ENCODE results near the gene SCUBE3.

Gene SCUBE3

GRCh38 chr6:35278708-35279107 is 65.0 kb downstream of the SCUBE3 start:
- no peak for DNase-seq

DNA sequence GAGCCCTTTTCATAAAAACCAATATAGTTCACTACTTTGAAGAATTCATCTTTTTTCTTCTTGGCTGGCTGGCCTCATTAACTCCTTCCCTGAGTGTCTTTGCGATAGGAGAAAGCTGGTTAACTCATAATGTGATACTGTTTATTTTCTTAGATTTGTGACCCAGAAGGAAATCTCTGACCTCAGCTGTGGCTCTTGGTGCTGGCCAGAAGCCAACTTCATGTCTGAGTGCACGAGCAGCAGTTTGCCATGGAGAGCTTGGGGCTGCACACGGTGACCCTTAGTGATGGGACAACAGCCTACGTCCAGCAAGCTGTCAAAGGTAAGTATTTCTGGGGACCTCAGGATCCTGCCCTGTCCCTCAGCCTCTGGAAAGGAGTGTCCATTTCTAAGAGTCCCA is 67.1 kb downstream of the SCUBE3 start:
- peak; percentile 19 for DNase-seq

GRCh38 chr6:35282472-35282871 is 68.7 kb downstream of the SCUBE3 start:
- DNase-seq: no peak

DNA sequence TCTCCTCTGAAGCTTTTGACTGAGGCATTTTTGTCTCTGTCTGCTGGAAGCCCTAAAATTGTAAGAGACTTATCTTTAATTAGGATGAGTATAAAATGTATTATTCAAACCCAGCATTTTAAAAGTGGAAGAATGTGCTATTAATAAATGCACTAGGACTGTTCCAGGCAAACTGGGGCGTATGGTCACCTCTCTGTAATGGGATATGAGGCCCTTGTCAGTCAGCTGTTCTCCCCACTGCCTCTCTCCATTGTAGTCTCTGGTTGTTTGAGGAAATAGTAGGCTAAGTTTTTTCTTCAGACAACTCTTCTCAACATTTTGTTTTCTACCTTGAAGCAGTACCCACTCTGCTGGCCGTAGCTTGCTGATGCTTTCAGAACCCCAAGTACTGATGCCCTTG is 69.6 kb downstream of the SCUBE3 start:
- no peak for DNase-seq

DNA sequence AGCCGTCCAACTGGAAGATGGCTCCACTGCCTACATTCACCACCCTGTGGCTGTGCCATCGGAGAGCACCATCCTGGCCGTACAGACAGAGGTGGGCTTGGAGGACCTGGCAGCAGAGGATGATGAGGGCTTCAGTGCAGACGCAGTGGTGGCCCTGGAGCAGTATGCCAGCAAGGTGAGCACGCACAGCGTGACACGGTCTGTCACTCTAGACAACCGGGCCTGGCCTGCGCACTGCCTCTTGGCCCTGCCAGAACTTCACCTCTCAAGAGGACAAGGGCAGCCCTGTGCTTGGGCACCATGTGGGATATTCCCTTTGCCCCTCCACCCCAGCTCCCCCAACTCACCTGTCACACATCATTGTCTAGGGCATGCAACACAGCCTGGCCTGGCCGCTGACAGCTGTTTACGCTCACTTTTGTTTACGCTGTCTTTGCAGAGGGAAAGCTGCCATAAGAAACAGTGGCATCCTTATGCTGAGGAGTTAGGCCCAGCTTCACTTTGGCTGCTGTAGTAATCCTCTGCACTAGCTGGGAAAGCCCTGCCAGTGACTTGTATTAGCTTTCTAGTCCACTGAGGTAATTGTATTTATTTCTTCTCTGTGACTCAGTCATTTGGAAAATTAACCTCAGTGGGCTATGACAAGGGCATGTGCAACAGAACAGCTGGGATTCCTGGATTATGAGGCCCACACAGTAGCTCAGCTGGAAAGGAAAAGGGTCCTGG is 74.1 kb downstream of the SCUBE3 start:
- DNase-seq: no peak

GRCh38 chr6:35288834-35289233 is 75.1 kb downstream of the SCUBE3 start:
- DNase-seq: no peak

DNA sequence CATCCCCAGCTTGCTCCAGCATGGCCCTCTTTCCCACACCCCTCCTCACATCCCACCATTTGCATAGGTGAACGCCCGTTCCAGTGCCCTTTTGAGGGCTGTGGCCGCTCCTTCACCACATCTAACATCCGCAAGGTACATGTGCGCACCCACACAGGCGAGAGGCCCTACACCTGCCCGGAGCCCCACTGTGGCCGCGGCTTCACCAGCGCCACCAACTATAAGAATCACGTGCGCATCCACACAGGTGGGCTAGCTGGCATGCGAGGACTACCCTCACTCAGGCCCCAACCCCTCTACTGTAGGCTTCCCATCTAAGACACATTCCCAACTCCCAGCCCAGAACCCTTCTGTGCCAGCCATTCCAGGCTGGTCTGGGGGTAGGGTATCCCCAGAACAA is 77.7 kb downstream of the SCUBE3 start:
- DNase-seq: no peak

- DNase-seq: no peak
Observed at GRCh38 chr6:35292494-35292893, 78.7 kb downstream of the SCUBE3 start.

GRCh38 chr6:35293681-35294080 is 79.9 kb downstream of the SCUBE3 start:
- DNase-seq: no peak

- peak; percentile 57 for DNase-seq
Observed at GRCh38 chr6:35294308-35294945, 80.7 kb downstream of the SCUBE3 start.

DNA sequence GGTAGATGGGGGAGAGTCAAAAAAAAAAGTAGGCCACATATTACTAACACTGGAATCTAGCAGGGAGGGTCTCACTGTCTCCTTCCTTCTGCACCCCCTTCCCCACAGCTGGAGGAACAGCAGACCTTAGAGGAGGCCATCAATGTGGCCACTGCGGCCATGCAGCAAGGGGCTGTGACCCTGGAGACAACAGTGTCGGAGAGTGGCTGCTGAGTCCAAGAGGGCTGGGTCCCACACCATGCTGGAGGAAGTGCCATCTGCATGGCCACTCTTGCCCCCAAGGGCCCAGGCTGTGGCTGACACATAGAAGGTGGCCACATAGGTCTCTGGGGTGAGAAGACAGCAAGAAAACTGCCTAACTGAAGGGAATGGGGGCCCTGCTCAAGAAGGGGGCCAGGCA is 81.3 kb downstream of the SCUBE3 start:
- DNase-seq: no peak

GRCh38 chr6:35295521-35296315 is 82.0 kb downstream of the SCUBE3 start:
- DNase-seq: no peak

GRCh38 chr6:35296931-35297600 is 83.3 kb downstream of the SCUBE3 start:
- DNase-seq: no peak

GRCh38 chr6:35297601-35298481 is 84.1 kb downstream of the SCUBE3 start, which contains the start of gene DEF6:
Gene DEF6 (plus strand): TSS chr6:35297818. CDS start chr6:35297857, 39 bp downstream.
- peak; percentile 93 for DNase-seq

GRCh38 chr6:35298625-35299140 is 84.9 kb downstream of the SCUBE3 start:
- DNase-seq: no peak

DNA sequence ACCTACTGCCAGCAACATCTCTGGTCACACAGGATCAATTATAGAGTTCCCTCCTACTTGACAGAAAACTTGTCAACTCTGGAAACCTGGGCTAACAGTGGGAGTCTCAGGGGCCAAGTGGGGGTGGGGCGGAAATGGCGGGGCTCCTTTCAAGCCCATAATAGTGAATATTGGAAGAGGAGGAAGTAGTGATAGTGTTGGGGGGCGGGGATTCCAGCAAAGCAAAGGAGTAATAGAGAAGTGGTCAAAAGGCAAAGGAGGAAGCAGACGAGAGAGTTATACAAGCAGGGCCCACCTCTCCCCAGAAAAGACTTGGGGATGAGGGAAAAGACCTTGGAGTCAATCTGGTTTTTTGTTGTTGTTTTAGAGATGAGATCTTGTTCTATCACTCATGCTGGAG is 85.9 kb downstream of the SCUBE3 start:
- no peak for DNase-seq

DNA sequence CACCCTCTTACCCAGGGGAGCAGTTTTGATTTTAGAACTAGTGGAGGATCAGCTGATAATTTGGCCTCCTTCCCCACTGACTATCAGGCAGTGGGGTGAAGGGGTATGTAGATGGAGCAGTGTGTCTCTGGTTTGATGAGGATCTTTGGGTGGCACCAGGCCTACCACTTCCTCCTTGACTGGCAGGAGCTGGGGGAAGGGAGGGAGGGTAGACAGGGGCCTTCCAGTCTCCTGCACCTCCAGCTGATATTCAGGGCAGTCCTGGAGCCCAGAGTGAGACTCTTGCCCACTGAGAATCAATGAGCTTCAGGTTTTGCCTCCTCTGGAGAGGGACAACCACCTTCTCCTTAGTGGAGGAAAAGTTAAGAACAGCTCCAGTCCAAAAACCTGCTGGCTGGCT is 87.1 kb downstream of the SCUBE3 start:
- no peak for DNase-seq

Measured in RPMI8226 (cell line).